Measurements from ENCODE around the gene EIF2B1.

DNA sequence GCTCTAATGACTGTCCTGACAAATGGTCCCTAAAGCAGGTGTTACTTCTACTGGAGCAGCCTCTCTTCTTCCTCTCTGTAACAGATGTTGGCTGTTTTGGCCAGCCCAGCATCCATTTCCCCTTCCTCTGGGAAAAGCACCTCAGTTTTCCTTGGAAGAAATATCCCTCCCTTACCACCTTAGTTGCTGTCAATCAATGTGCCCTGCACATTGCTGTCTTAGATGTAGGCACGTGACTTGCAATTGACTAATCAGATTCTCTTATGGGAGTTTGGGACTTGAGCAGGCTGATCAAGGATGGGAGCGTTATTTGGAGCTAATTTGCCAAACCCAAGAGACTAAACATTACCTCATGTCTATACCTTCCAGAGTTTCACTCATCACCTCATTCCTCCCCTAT lies 61.1 kb downstream of the EIF2B1 start:
- TF ChIP-seq, protein P1, sequence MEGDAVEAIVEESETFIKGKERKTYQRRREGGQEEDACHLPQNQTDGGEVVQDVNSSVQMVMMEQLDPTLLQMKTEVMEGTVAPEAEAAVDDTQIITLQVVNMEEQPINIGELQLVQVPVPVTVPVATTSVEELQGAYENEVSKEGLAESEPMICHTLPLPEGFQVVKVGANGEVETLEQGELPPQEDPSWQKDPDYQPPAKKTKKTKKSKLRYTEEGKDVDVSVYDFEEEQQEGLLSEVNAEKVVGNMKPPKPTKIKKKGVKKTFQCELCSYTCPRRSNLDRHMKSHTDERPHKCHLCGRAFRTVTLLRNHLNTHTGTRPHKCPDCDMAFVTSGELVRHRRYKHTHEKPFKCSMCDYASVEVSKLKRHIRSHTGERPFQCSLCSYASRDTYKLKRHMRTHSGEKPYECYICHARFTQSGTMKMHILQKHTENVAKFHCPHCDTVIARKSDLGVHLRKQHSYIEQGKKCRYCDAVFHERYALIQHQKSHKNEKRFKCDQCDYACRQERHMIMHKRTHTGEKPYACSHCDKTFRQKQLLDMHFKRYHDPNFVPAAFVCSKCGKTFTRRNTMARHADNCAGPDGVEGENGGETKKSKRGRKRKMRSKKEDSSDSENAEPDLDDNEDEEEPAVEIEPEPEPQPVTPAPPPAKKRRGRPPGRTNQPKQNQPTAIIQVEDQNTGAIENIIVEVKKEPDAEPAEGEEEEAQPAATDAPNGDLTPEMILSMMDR (IDR thresholded peaks at IDR 0.05; ENCODE audit: low read length), result no peak
- no peak for TF ChIP-seq EZH2 (optimal IDR thresholded peaks at IDR 0.05; ENCODE audit: low read depth, low read length)

Data from MM.1S (cell line).